ENCODE measurements around the gene ZNF283.
"Not testable (repeated sequence)": the region's sequence is repeated elsewhere in the genome, so short reads cannot be mapped to it uniquely, and the experiment has no call there.

ZNF283 gene

GRCh38 chr19:43802216-43802951, 24.7 kb upstream of the ZNF283 start, which contains the start of gene LYPD5:
LYPD5 (minus strand) TSS chr19:43802447; CDS start chr19:43802380, 67 bp downstream.
- DNase-seq = no peak

- no peak for DNase-seq
Observed at GRCh38 chr19:43804432-43804831, 22.7 kb upstream of the ZNF283 start.

GRCh38 chr19:43806401-43806800, 20.7 kb upstream of the ZNF283 start:
- not testable (repeated sequence) for DNase-seq

GRCh38 chr19:43806848-43807247, 20.3 kb upstream of the ZNF283 start:
- DNase-seq = no peak

- no peak for DNase-seq
Observed at GRCh38 chr19:43807651-43808050, 19.5 kb upstream of the ZNF283 start.

GRCh38 chr19:43809762-43810696, 17.1 kb upstream of the ZNF283 start:
- peak; percentile 5 for DNase-seq

GRCh38 chr19:43811837-43812236, 15.3 kb upstream of the ZNF283 start:
- no peak for DNase-seq

GRCh38 chr19:43812259-43812658, 14.9 kb upstream of the ZNF283 start:
- no peak for DNase-seq

GRCh38 chr19:43812688-43813087, 14.4 kb upstream of the ZNF283 start:
- no peak for DNase-seq

GRCh38 chr19:43814663-43815352, 12.3 kb upstream of the ZNF283 start:
- no peak for DNase-seq

- not testable (repeated sequence) for DNase-seq
Observed at GRCh38 chr19:43817454-43817853, 9.7 kb upstream of the ZNF283 start.

- DNase-seq = no peak
Observed at GRCh38 chr19:43818500-43818899, 8.6 kb upstream of the ZNF283 start.

GRCh38 chr19:43820098-43820883, 6.8 kb upstream of the ZNF283 start:
- no peak for DNase-seq

GRCh38 chr19:43820884-43821215, 6.3 kb upstream of the ZNF283 start:
- no peak for DNase-seq

GRCh38 chr19:43823856-43824255, 3.3 kb upstream of the ZNF283 start:
- DNase-seq = not testable (repeated sequence)

GRCh38 chr19:43824572-43824971, 2.5 kb upstream of the ZNF283 start:
- DNase-seq = not testable (repeated sequence)

- no peak for DNase-seq
Observed at GRCh38 chr19:43839139-43839538, 12.0 kb downstream of the ZNF283 start.

- no peak for DNase-seq
Observed at GRCh38 chr19:43842007-43842406, 14.9 kb downstream of the ZNF283 start.

- DNase-seq = no peak
Observed at GRCh38 chr19:43847246-43847645, 20.1 kb downstream of the ZNF283 start.

- no peak for DNase-seq
Observed at GRCh38 chr19:43847884-43848283, 20.8 kb downstream of the ZNF283 start.

GRCh38 chr19:43848821-43849220, 21.7 kb downstream of the ZNF283 start:
- DNase-seq = no peak

GRCh38 chr19:43858174-43858573, 31.1 kb downstream of the ZNF283 start:
- DNase-seq = no peak

- not testable (repeated sequence) for DNase-seq
Observed at GRCh38 chr19:43866923-43867322, 39.8 kb downstream of the ZNF283 start.

Measured in NCI-H2227 treated with DMSO at 0.1 percent for 48 hours (cell line).